Measurements from ENCODE around the gene MTFR1L. TPM values are rescaled to one million over a fixed set of nuclear protein-coding genes. Genes with fewer than 3 reads are reported as not detected.

The MTFR1L gene
- total RNA-seq, 1 experiment from 2014 or later = 41.7 TPM

DNA sequence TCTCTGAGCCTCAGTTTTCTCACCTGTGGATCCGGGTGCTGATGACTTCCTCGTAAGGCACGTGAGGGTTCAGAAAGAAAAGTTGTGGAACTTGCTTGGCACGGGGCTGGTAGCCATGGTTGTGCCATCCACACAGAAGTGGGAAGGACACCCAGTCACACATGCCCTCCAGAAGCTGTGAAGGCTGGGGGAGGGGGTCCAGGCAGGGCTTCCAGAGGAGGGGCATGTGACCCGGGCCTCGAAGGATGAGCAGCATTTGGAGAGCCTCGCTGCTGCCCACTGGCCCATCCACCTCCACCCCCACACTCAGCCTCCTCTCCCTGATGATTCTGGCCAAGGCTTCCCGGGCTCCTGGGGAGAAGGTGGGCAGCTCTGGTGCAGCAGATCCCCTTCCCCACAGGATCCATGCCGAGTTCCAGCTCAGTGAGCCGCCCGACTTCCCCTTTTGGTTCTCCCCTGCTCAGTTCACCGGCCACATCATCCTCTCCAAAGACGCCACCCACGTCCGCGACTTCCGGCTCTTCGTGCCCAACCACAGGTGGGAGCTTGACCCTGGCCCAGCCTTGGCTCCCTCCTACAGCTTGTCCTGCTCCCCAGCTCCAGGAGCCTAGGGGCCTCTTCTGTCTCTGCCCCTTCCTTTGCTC, 10.3 kb upstream of the MTFR1L start:
- no peak overlapping the region for H2AFZ ChIP-seq
- TF ChIP-seq EZH2 (IDR thresholded peaks at IDR 0.05; ENCODE audit: low read depth) = no peak
- TF ChIP-seq, protein P1, sequence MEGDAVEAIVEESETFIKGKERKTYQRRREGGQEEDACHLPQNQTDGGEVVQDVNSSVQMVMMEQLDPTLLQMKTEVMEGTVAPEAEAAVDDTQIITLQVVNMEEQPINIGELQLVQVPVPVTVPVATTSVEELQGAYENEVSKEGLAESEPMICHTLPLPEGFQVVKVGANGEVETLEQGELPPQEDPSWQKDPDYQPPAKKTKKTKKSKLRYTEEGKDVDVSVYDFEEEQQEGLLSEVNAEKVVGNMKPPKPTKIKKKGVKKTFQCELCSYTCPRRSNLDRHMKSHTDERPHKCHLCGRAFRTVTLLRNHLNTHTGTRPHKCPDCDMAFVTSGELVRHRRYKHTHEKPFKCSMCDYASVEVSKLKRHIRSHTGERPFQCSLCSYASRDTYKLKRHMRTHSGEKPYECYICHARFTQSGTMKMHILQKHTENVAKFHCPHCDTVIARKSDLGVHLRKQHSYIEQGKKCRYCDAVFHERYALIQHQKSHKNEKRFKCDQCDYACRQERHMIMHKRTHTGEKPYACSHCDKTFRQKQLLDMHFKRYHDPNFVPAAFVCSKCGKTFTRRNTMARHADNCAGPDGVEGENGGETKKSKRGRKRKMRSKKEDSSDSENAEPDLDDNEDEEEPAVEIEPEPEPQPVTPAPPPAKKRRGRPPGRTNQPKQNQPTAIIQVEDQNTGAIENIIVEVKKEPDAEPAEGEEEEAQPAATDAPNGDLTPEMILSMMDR (conservative IDR thresholded peaks at IDR 0.05) = no peak
- CTCF ChIA-PET = interaction anchor here (0.6 kb wide), 1 partner anchor 422 kb away, joined by 5 read pairs; no protein-coding TSS in a partner anchor
- H3K4me3 ChIP-seq = no peak overlapping the region
- H3K4me2 ChIP-seq = no peak overlapping the region
- H3K9me3 ChIP-seq (ENCODE audit: insufficient read depth, low read depth) = no peaks in the 10 kb centered on the region
- no peaks in the 10 kb centered on the region for H3K27me3 ChIP-seq (ENCODE audit: insufficient read depth, low read depth)
- H3K79me2 ChIP-seq (ENCODE audit: low read depth) = no peaks in the 10 kb centered on the region
- POLR2A ChIA-PET (ENCODE audit: unreplicated experiment) = no interaction called here
- no peaks in the 10 kb centered on the region for H4K20me1 ChIP-seq (ENCODE audit: insufficient read depth)
- no peak for DNase-seq
- no peaks in the 10 kb centered on the region for H3K36me3 ChIP-seq (ENCODE audit: low read depth)
- intact Hi-C loops (cut with micrococcal nuclease; ENCODE audit: unreplicated experiment) = no loop called here
- H3K27ac ChIP-seq = no peak overlapping the region
- BruUV-seq (replicated peaks) = no TSS peak
- no peaks in the 10 kb centered on the region for H3K4me1 ChIP-seq (replicated peaks; ENCODE audit: insufficient read depth)
- H3F3A ChIP-seq (ENCODE audit: insufficient read depth, low read depth) = no peaks in the 10 kb centered on the region
- no peaks in the 10 kb centered on the region for H3K9me2 ChIP-seq (ENCODE audit: insufficient read depth)

DNA sequence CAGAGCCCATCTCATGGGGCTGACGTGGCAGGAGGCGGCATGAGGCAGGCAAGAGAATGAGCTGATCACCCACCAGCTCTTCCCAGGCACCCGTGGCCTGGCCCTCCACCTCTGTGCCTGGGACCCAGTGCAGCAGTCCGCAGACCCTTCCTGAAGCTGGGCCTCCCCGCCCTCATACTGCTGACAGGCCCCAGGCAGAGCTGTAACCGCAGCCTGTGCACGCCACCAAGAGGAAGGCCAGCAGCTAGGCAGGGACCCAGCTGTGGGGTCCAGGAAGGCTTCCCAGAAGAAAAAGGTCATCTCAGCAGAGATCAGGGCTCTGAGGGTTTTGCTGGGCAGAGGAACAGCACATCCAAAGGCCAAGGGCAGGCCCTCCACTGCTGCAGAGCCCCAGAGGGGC, 9.8 kb upstream of the MTFR1L start:
- Histone ChIP-seq H3K4me3 (no peak overlapping the region), H3K79me2 (ENCODE audit: low read depth) (no peaks in the 10 kb centered on the region), H3K27ac (no peak overlapping the region), H3K36me3 (ENCODE audit: low read depth) (no peaks in the 10 kb centered on the region), H4K20me1 (ENCODE audit: insufficient read depth) (no peaks in the 10 kb centered on the region), H3K9me3 (ENCODE audit: insufficient read depth, low read depth) (no peaks in the 10 kb centered on the region), H3K9me2 (ENCODE audit: insufficient read depth) (no peaks in the 10 kb centered on the region), H3K4me2 (no peak overlapping the region), H3F3A (ENCODE audit: insufficient read depth, low read depth) (no peaks in the 10 kb centered on the region), H3K4me1 (replicated peaks; ENCODE audit: insufficient read depth) (no peaks in the 10 kb centered on the region), H3K27me3 (ENCODE audit: insufficient read depth, low read depth) (no peaks in the 10 kb centered on the region), H2AFZ (no peak overlapping the region)
- intact Hi-C loops (cut with micrococcal nuclease; ENCODE audit: unreplicated experiment) = loop anchor here (2.0 to 10.0 kb wide), 3 partner anchors 201 to 565 kb away; partner anchors contain the start of gene RSRP1
- BruUV-seq (replicated peaks) = no TSS peak
- ChIA-PET CTCF (interaction anchor here (0.6 kb wide), 1 partner anchor 422 kb away, joined by 5 read pairs; no protein-coding TSS in a partner anchor), POLR2A (ENCODE audit: unreplicated experiment) (no interaction called here)
- no peak for DNase-seq
- TF ChIP-seq EZH2 (IDR thresholded peaks at IDR 0.05; ENCODE audit: low read depth) = no peak
- TF ChIP-seq, protein P1 (conservative IDR thresholded peaks at IDR 0.05) = no peak

DNA sequence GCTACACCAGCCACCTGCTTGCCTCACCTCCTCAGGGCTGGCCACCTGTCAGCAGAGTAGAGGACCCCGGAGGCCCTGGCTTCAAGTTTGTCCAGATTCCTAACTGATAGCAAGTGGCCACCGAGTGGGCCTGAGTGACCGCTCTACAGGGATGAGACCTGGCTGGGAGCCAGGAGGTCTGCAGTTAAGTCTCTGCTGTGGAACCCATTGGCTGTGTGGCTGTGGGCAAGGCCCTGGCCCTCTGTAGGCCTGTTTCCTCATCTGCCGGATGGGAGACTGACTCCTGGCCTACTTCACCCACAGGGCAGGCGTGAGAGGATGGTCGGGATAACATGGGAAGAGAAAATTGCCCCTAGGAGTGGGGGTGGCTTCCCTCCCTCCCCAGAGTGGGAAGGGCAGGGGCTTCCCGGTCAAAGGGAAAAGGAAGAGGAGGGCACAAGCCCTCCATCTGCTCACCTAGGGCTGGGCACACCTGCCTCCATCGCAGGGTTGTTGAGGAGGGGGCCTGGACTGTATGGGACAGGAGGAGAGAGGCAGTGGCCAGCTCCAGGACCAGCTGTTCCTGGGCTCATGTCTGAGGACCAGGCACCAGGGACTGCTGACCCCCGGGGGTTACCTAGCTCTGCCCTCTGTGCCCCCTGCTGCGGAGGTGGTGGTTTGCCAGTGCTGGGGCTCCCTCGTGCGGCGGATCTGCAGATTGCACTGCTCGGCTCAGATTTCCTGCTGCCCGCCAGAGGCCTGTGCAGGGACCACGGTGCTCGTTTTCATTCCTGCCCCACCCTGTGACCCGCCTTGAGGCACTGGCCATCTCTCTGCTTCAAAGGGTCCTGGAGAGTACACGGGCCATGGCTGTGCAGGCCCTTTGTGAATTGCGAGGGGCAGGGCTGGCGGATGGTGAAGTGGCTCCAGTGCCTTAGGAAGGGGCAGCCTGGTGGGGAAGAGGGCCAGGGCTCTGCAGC, 9.1 kb upstream of the MTFR1L start:
- no peaks in the 10 kb centered on the region for H3K9me3 ChIP-seq (ENCODE audit: insufficient read depth, low read depth)
- intact Hi-C loops (cut with micrococcal nuclease; ENCODE audit: unreplicated experiment) = loop anchor here (2.0 to 10.0 kb wide), 3 partner anchors 202 to 566 kb away; partner anchors contain the start of gene RSRP1
- no peaks in the 10 kb centered on the region for H4K20me1 ChIP-seq (ENCODE audit: insufficient read depth)
- ChIA-PET CTCF (no interaction called here), POLR2A (ENCODE audit: unreplicated experiment) (interaction anchor here (0.6 kb wide), 1 partner anchor 54 kb away, joined by 4 read pairs; no protein-coding TSS in a partner anchor)
- TF ChIP-seq EZH2 (IDR thresholded peaks at IDR 0.05; ENCODE audit: low read depth) = no peak
- TF ChIP-seq, protein P1 (conservative IDR thresholded peaks at IDR 0.05) = peak; percentile 89
- no peaks in the 10 kb centered on the region for H3F3A ChIP-seq (ENCODE audit: insufficient read depth, low read depth)
- no TSS peak for BruUV-seq (replicated peaks)
- H3K4me2 ChIP-seq = no peak overlapping the region
- H3K9me2 ChIP-seq (ENCODE audit: insufficient read depth) = no peaks in the 10 kb centered on the region
- H2AFZ ChIP-seq = no peak overlapping the region
- no peak overlapping the region for H3K27ac ChIP-seq
- no peaks in the 10 kb centered on the region for H3K4me1 ChIP-seq (replicated peaks; ENCODE audit: insufficient read depth)
- H3K27me3 ChIP-seq (ENCODE audit: insufficient read depth, low read depth) = no peaks in the 10 kb centered on the region
- H3K4me3 ChIP-seq = no peak overlapping the region
- H3K79me2 ChIP-seq (ENCODE audit: low read depth) = no peaks in the 10 kb centered on the region
- DNase-seq = peak in 1 of 2 experiments; percentile 71
- no peaks in the 10 kb centered on the region for H3K36me3 ChIP-seq (ENCODE audit: low read depth)
